Measurements from ENCODE around the gene IL21R.

IL21R gene

DNA sequence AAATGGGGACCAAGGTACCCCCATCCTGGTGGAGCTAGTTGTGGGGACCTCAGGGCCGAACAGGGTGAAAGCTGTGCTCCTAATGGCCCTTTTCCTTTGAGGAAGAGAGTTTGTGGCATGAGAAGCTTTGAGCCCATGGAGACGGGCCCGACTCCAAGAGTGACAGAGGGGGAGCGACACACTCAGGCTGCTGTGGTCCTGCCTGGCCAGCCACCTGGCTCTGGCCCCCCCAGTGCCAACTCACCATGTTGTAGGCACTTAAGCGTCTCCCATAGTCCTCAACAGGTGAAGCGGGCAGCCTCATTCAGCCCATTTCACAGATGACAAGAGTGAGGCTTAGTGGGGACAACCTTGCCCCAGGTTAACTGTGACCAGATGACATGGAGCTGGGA is 1.6 kb downstream of the IL21R start:
- TF ChIP-seq, protein P1, sequence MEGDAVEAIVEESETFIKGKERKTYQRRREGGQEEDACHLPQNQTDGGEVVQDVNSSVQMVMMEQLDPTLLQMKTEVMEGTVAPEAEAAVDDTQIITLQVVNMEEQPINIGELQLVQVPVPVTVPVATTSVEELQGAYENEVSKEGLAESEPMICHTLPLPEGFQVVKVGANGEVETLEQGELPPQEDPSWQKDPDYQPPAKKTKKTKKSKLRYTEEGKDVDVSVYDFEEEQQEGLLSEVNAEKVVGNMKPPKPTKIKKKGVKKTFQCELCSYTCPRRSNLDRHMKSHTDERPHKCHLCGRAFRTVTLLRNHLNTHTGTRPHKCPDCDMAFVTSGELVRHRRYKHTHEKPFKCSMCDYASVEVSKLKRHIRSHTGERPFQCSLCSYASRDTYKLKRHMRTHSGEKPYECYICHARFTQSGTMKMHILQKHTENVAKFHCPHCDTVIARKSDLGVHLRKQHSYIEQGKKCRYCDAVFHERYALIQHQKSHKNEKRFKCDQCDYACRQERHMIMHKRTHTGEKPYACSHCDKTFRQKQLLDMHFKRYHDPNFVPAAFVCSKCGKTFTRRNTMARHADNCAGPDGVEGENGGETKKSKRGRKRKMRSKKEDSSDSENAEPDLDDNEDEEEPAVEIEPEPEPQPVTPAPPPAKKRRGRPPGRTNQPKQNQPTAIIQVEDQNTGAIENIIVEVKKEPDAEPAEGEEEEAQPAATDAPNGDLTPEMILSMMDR (conservative IDR thresholded peaks at IDR 0.05): no peak
- TF ChIP-seq ZFX (IDR thresholded peaks at IDR 0.05): no peak

DNA sequence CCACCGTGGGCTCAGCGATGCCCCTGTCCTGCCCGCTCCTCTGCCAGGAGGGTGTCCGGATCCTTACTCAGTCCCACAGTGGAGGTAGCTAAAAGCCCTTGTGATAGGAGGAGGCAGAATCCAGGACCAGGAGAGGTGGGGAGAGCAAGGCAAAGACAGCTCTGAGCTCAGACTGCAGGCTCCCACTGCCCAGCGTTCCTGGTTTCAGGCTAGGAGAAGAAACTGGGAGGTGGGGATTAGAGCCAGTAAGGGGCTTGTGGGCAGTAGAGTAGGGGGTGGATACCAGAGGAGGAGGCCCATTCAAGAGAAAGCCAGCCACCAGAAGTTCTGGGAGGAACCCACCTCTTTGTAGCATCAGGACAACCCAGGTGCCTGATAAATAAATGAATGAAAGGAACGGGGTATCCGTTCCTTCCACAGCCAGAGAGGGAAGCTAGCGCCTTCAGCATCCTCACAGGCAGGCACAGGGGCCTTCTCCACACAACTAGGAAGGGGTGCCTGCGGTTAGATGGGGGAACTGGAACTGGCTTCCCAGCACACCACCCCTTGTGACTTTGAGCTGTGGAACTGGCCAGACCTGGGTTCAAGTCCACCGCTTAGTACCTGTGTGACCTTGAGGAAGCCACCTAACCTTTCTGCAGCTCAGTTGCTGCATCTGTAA is 2.3 kb downstream of the IL21R start:
- no peak overlapping the region for H3K27ac ChIP-seq
- TF ChIP-seq, protein P1 (conservative IDR thresholded peaks at IDR 0.05): no peak
- no peak for TF ChIP-seq ZFX (IDR thresholded peaks at IDR 0.05)

More for the DNA sequence above, 1.6 kb downstream of the IL21R start:
- H3K27ac ChIP-seq: no peak overlapping the region

DNA sequence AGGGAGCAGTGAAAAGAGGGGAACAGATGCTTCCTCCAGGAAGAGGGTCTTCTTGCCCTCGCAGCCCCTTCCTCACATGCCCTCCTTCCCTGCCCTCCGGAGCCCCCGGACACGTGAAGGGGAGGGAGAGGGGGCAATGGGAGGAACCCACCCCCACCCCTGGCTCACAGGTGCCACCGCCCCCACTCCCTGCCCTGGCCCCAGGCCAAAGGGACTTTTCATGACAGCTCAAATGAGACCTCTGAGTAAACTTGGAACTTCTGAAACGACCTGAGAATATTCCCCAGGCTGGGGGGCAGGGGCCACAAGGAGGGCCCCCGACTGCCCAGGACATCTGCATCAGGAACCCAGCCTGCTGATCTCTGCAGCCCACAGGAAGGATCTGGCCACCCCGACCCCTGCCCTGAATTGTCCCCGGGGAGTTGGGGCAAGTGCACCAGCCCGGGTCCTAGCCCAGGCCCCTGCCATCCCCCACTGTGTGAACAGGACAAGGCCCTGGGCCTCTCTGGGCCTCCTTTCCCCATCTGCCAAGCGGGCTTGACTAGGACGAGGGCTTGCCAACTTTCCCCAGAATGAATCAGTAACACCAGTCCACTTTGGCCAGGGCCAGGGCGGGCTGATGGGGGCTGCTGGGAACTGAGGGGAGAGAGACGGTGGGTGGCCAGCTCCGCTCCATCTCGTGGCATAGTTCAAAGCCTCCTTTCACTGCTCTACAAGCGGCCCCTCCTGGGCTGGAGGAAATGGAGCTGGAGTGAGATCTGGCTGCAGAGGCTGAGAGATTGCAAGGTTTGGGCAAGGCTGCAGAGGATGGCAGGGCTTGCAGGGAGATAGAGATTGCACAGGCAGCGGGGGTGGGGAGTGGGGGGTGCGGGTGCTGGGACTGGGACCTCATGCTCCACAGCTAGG is 3.8 kb downstream of the IL21R start:
- no peak overlapping the region for H3K27ac ChIP-seq
- TF ChIP-seq ZFX (IDR thresholded peaks at IDR 0.05): no peak
- TF ChIP-seq, protein P1 (conservative IDR thresholded peaks at IDR 0.05): no peak

DNA sequence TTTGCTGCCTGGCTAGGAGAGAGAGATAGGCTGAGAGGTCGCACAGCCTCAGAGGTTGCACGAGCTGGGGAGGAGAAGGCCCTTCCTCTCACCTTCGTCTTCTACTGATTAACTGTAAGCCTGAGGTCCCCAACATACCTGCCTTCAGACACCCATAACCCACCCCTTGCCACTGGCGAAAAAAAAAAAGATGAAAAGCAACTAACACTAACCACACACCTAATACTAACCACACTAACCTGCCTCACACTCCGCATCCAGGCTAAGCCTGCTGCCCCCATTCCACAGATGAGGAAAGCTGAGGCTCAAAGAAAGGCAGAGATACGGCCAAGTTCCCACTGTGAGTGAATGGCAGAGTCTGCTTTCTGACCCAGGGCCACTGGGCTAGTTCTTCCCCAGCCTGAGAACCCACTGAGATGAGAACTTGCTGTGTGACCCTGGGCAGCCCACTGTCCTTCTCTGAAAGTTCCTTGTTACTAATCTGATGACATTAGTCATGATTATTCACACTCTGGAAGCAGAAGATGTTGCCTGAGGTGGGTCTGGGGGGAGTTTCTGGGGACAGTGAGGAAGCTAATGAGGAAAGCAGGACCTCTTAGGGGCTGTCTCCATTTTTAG is 4.6 kb downstream of the IL21R start:
- no peak overlapping the region for H3K27ac ChIP-seq
- TF ChIP-seq ZFX (IDR thresholded peaks at IDR 0.05): no peak
- TF ChIP-seq, protein P1 (conservative IDR thresholded peaks at IDR 0.05): no peak

DNA sequence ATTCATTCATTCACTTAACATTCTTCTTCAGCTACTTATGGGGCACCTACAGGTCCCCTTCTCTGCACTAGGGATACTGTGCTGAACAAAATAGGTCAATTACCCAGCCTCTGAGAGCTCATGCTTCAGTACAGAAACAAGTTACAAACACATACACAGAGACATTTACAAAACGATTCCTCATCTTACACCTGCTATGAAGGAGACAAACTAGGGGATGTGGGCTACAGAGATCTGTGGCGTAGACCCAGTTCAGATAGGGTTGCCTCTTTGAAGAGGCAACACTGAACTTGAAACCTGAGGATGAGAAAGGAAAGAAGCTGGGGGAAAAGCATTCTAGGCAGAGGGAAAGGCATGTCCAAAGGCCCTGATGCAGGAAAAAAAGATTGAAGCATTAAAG is 5.2 kb downstream of the IL21R start:
- TF ChIP-seq, protein P1 (conservative IDR thresholded peaks at IDR 0.05): no peak
- no peak for TF ChIP-seq ZFX (IDR thresholded peaks at IDR 0.05)
- no peak overlapping the region for H3K27ac ChIP-seq

DNA sequence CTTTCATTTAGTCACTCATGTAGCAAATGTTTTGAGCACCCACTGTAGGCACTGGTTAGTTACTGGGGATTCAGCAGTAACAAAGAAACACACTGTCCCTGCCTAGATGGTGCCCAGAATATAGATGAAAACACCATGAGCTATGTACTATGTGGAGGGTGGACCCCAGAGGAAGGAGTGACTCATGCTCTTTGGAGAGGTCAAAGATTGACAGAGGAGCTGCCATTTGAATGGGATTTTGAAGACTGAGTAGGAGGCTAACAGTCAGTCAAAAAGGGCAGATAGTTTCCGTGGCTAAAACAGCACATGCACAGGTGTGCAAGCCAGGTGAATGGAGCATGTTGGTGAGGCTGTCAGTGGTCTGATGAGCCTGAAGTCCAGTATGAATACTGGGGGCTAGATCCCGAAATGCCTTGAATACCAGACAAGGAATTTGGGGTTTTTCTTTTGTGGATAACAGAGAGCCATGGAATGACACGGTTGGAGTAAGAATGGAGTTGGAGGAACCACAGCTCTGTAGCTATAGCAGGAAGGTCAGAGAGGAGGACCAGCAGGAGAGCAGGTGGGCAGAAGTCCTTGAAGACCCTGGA is 6.1 kb downstream of the IL21R start:
- no peak overlapping the region for H3K27ac ChIP-seq
- TF ChIP-seq, protein P1 (conservative IDR thresholded peaks at IDR 0.05): no peak
- no peak for TF ChIP-seq ZFX (IDR thresholded peaks at IDR 0.05)
